Gastrocnemius medialis (tissue), 4 donors: ENCODE results near the gene SYNRG. TPM values are rescaled to one million over a fixed set of nuclear protein-coding genes. Genes with fewer than 3 reads are reported as not detected.

Source experiments
- ATAC-seq, 2 donors: fragments of 150-250 bp; one replicate each; pipeline ENCODE4 v1.9.1; 2016
- DNase-seq, 2 donors: peaks; one replicate each; pipeline ENCODE4 v3.0.0-alpha.2; 2019
- H3K27ac ChIP-seq, 4 donors: fragments of 200-600 bp; sonication (generic); 1 replicate in 1 of 4; 2 replicates in 3 of 4; pipeline ENCODE4 v1.5.1; 2016 to 2018; ENCODE audit warnings: mild to moderate bottlenecking in 2 of 4, moderate library complexity in 1 of 4
- H3K27me3 ChIP-seq, 3 donors: fragments of 200-600 bp; sonication (generic) in 2 of 3; 1 replicate in 1 of 3; 2 replicates in 2 of 3; pipeline versions ENCODE4 v1.5.1 to v1.6.0; 2016 to 2019; ENCODE audit warnings: mild to moderate bottlenecking in 1 of 3, moderate library complexity in 1 of 3
- H3K36me3 ChIP-seq, 2 donors: fragments of 200-600 bp; sonication (generic) in 1 of 2; one replicate each; pipeline ENCODE4 v1.5.1; 2017 to 2018
- H3K4me1 ChIP-seq, 2 donors: fragments of 200-600 bp; sonication (generic) in 1 of 2; one replicate each; pipeline ENCODE4 v1.5.1; 2016 to 2017; ENCODE audit warnings: mild to moderate bottlenecking in 2 of 2
- H3K4me3 ChIP-seq, 4 donors: fragments of 200-600 bp; sonication (generic) in 3 of 4; 1 replicate in 1 of 4; 2 replicates in 3 of 4; pipeline ENCODE4 v1.5.1; 2016 to 2019; ENCODE audit warnings: mild to moderate bottlenecking in 2 of 4
- H3K9me3 ChIP-seq, 3 donors: fragments of 200-600 bp; sonication (generic) in 2 of 3; 1 replicate in 1 of 3; 2 replicates in 2 of 3; pipeline ENCODE4 v1.5.1; 2016 to 2019
- CTCF ChIP-seq, 5 experiments: fragments of 450-650 bp in 3 of 5; fragments of 200-600 bp in 2 of 5; sonication (generic) in 2 of 5; IDR thresholded peaks in 4 of 5; conservative IDR thresholded peaks in 1 of 5; 1 replicate in 4 of 5; 2 replicates in 1 of 5; pipeline ENCODE4 v1.5.1; 2016 to 2019; ENCODE audit warnings: antibody characterized with exemption in 5 of 5, mild to moderate bottlenecking in 3 of 5, moderate library complexity in 3 of 5
- POLR2A ChIP-seq, 2 donors: fragments of 450-650 bp; IDR thresholded peaks; one replicate each; pipeline ENCODE4 v1.6.1; 2017; ENCODE audit warnings: antibody characterized with exemption in 2 of 2, mild to moderate bottlenecking in 2 of 2, moderate library complexity in 2 of 2
- in situ Hi-C, 4 donors: fragments of 200-750 bp; cut with MboI; loops; one replicate each; pipeline versions ENCODE4 v1.15.0 to v1.8.0; 2017; ENCODE audit warnings: low sequenced_read_pairs in 4 of 4
- intact Hi-C: fragments of 100-400 bp; cut with DNase I; formaldehyde crosslinking; loops from one replicate; pipeline ENCODE4 v1.15.1; 2023; ENCODE audit warnings: low total_unique reads
- total RNA-seq, 4 donors: library from RNA; depleted of rRNA; stranded (reverse); fragments of >200 nt; gene quantifications; one replicate each; pipeline versions ENCODE4 v1.1.0 to v1.2.3, GENCODE V29; 2016

Gene SYNRG
- total RNA-seq, 4 donors from 2014 or later: 16.0 to 25.0 (median 21.9) TPM

DNA sequence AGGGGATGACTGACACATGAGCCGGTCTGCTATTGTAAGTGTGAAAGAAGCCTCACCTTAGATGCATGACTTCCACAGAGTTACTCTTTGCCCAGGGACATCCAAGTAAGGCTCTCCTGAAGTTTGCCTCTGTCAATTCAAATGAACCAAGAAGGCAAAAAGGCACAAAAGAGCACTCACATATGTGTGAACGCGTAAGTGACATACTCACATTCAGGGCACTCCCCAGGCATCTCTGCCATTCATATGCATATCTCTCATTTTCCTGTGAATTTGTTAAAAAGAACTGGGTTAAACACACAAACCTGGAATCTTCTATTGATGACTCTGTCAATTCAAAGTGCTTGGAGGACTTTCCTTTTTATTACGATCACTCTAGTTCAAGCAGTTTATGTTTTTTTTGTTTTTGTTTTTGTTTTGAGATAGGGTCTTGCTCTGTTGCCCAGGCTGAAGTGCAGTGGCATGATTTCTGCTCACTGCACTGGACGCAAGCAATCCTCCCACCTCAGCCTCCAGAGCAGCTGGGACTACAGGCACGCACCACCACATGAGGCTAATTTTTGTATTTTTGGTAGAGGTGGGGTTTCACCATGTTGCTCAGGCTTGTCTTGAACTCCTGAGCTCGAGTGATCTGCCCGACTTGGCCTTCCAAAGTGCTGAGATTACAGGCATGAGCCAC is 70.1 kb downstream of the SYNRG start:
- H3K27me3 ChIP-seq: no peaks in the 10 kb centered on the region
- ATAC-seq (no peak), DNase-seq (no peak)
- peaks cover 0 to 85% of the 10 kb centered on the region in 2 donors for H3K36me3 ChIP-seq
- no peak overlapping the region for H3K4me3 ChIP-seq
- no peaks in the 10 kb centered on the region for H3K4me1 ChIP-seq
- intact Hi-C loops (no loop called here), in situ Hi-C loops (no loop called here)
- H3K9me3 ChIP-seq: no peaks in the 10 kb centered on the region
- TF ChIP-seq POLR2A (IDR thresholded peaks at IDR 0.05) (no peak), CTCF (IDR thresholded peaks at IDR 0.05 in 4 of 5, conservative IDR thresholded peaks at IDR 0.05 in 1 of 5) (no peak)
- no peak overlapping the region for H3K27ac ChIP-seq

DNA sequence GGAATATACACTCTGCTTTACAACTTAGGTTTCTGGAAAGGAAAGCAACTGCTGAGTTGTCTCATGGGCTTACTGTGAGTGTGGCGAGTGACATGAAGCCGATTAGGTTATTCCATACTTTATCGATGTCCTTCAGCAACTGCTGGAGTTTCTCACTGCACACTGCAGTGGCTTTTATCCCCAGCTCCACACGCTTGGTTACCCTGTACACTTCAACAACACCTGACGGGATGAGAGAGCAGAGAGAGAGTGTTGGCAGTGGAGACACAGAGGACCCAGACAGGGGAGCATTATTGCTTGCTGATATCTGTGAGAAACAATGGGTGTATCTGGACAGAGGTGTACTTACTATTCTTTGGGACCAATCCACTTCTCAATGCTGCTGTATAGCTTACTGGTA is 73.3 kb downstream of the SYNRG start:
- peaks cover 0 to 77% of the 10 kb centered on the region in 2 donors for H3K36me3 ChIP-seq
- H3K4me1 ChIP-seq: no peaks in the 10 kb centered on the region
- TF ChIP-seq CTCF (IDR thresholded peaks at IDR 0.05 in 4 of 5, conservative IDR thresholded peaks at IDR 0.05 in 1 of 5): no peak
- H3K27me3 ChIP-seq: no peaks in the 10 kb centered on the region
- no peaks in the 10 kb centered on the region for H3K9me3 ChIP-seq
- H3K4me3 ChIP-seq: no peak overlapping the region
- DNase-seq: no peak
- H3K27ac ChIP-seq: no peak overlapping the region
- in situ Hi-C loops: no loop called here
- ATAC-seq: no peak
- intact Hi-C loops: no loop called here

DNA sequence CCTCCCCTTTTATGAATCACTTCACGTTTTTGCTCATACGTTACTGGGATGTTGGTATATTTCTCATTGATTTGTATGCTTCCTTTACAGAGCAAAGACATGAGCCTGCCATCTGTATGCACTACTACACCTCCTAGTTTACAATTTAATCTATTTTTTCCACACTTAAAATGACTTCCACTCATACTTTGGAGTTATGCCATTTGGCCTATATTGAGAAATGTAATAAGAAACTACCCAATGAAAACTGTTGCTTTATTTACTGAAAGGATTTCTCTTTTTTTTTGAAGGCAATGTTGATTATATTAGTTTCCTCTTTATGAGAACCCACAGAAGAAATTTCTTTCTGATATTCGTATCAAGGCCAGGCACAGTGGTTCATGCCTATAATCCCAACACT is 76.5 kb downstream of the SYNRG start:
- Histone ChIP-seq H3K27ac (no peak overlapping the region), H3K4me3 (no peak overlapping the region), H3K4me1 (no peaks in the 10 kb centered on the region), H3K9me3 (no peaks in the 10 kb centered on the region), H3K27me3 (no peaks in the 10 kb centered on the region), H3K36me3 (peaks cover 0 to 76% of the 10 kb centered on the region in 2 donors)
- no peak for ATAC-seq
- no peak for DNase-seq
- in situ Hi-C loops: no loop called here
- TF ChIP-seq CTCF (IDR thresholded peaks at IDR 0.05 in 4 of 5, conservative IDR thresholded peaks at IDR 0.05 in 1 of 5) (no peak), POLR2A (IDR thresholded peaks at IDR 0.05) (no peak)
- intact Hi-C loops: no loop called here

- H3K27me3 ChIP-seq: no peaks in the 10 kb centered on the region
- no peaks in the 10 kb centered on the region for H3K9me3 ChIP-seq
- DNase-seq (no peak), ATAC-seq (no peak)
- TF ChIP-seq POLR2A (IDR thresholded peaks at IDR 0.05) (no peak), CTCF (IDR thresholded peaks at IDR 0.05 in 4 of 5, conservative IDR thresholded peaks at IDR 0.05 in 1 of 5) (no peak)
- H3K4me1 ChIP-seq: no peaks in the 10 kb centered on the region
- no peak overlapping the region for H3K4me3 ChIP-seq
- in situ Hi-C loops (no loop called here), intact Hi-C loops (no loop called here)
- H3K27ac ChIP-seq: no peak overlapping the region
- peaks cover 0 to 57% of the 10 kb centered on the region in 2 donors for H3K36me3 ChIP-seq
These were observed 78.8 kb downstream of the SYNRG start for GRCh38 chr17:37530420-37530819.
